ENCODE results near the gene VPS26A.

DNA sequence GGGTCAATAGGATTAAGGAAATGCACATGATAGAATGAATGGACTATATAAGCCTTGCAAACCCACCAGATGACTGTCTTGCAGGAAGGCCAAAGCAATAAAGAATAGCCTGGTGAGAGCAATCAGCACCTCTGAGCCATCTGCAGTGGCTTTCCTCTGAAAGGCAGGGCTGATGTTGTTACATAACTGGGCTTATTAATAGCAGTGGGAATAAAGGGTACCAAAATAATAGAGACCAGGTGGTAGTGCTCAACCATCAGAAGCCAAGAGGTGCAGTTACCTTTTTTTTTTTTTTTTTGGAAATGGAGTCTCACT, 16.8 kb upstream of the VPS26A start:
- TF ChIP-seq, protein P1, sequence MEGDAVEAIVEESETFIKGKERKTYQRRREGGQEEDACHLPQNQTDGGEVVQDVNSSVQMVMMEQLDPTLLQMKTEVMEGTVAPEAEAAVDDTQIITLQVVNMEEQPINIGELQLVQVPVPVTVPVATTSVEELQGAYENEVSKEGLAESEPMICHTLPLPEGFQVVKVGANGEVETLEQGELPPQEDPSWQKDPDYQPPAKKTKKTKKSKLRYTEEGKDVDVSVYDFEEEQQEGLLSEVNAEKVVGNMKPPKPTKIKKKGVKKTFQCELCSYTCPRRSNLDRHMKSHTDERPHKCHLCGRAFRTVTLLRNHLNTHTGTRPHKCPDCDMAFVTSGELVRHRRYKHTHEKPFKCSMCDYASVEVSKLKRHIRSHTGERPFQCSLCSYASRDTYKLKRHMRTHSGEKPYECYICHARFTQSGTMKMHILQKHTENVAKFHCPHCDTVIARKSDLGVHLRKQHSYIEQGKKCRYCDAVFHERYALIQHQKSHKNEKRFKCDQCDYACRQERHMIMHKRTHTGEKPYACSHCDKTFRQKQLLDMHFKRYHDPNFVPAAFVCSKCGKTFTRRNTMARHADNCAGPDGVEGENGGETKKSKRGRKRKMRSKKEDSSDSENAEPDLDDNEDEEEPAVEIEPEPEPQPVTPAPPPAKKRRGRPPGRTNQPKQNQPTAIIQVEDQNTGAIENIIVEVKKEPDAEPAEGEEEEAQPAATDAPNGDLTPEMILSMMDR (IDR thresholded peaks at IDR 0.05; ENCODE audit: low read depth, low read length): no peak
- TF ChIP-seq, protein P2, sequence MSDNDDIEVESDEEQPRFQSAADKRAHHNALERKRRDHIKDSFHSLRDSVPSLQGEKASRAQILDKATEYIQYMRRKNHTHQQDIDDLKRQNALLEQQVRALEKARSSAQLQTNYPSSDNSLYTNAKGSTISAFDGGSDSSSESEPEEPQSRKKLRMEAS (IDR thresholded peaks at IDR 0.05; ENCODE audit: low read depth, low read length): no peak
